Caco-2 (cell line): ENCODE data around the gene TCAP. TPM values are rescaled to one million over a fixed set of nuclear protein-coding genes. Genes with fewer than 3 reads are reported as not detected.

Experiments used
- BruUV-seq: library from RNA; stranded (reverse); fragments of 400-500 nt; replicated peaks from 2 replicates; lab custom pipeline; 2021; lab: Mats Ljungman, UMichigan
- CTCF ChIA-PET: fragments of 300-600 bp; sonication (Branson Sonifier 250); formaldehyde crosslinking; loops from one replicate; lab custom pipeline; 2022; ENCODE audit warnings: antibody characterized with exemption; lab: Charles Lee
- POLR2A ChIA-PET: fragments of 300-600 bp; sonication (Branson Sonifier 250); formaldehyde crosslinking; loops from one replicate; lab custom pipeline; 2022; ENCODE audit warnings: antibody characterized with exemption; lab: Charles Lee
- DNase-seq, 2 experiments: peaks; one replicate each; pipeline versions ENCODE4 v3.0.0 to v3.0.0-alpha.2; 2020 to 2022
- H3K27me3 ChIP-seq: replicated peaks from 2 replicates; pipeline ENCODE4 v1.6.0; 2011; ENCODE audit warnings: low read length; ENCODE audit not compliant: control insufficient read depth, insufficient read depth
- H3K36me3 ChIP-seq: 2 replicates; pipeline ENCODE4 v1.5.1; 2011; ENCODE audit warnings: low read length; ENCODE audit not compliant: control insufficient read depth, insufficient read depth
- H3K4me1 ChIP-seq: fragments of 250-450 bp; sonication (Bioruptor Pico); 2 replicates; pipeline ENCODE4 v1.5.1; 2020; ENCODE audit warnings: mild to moderate bottlenecking
- H3K4me3 ChIP-seq: 2 replicates; pipeline ENCODE4 v1.5.1; 2011; ENCODE audit warnings: low read depth, mild to moderate bottlenecking, control low read depth, low read length
- H3K9me3 ChIP-seq: fragments of 250-450 bp; sonication (Bioruptor Pico); 2 replicates; pipeline ENCODE4 v1.5.1; 2020; ENCODE audit warnings: mild to moderate bottlenecking, moderate library complexity
- H3K27ac Mint-ChIP-seq: one replicate; pipeline ENCODE4 v1.8.0; 2022; ENCODE audit warnings: mixed read lengths; ENCODE audit not compliant: unreplicated experiment
- H3K27me3 Mint-ChIP-seq: one replicate; pipeline ENCODE4 v1.8.0; 2022; ENCODE audit warnings: mixed read lengths; ENCODE audit not compliant: insufficient read depth, unreplicated experiment
- H3K36me3 Mint-ChIP-seq: one replicate; pipeline ENCODE4 v1.8.0; 2022; ENCODE audit warnings: mild to moderate bottlenecking, mixed read lengths; ENCODE audit not compliant: insufficient read depth, unreplicated experiment
- H3K4me1 Mint-ChIP-seq: one replicate; pipeline ENCODE4 v1.8.0; 2022; ENCODE audit warnings: low read depth, mixed read lengths; ENCODE audit not compliant: unreplicated experiment
- H3K4me3 Mint-ChIP-seq: one replicate; pipeline ENCODE4 v1.8.0; 2022; ENCODE audit warnings: mild to moderate bottlenecking, moderate library complexity, mixed read lengths; ENCODE audit not compliant: unreplicated experiment
- H3K9me3 Mint-ChIP-seq: one replicate; pipeline ENCODE4 v1.8.0; 2022; ENCODE audit warnings: mixed read lengths; ENCODE audit not compliant: unreplicated experiment
- intact Hi-C: fragments of 100-400 bp; cut with micrococcal nuclease; formaldehyde crosslinking; loops from one replicate; pipeline ENCODE4 v1.10.0; 2022; ENCODE audit not compliant: unreplicated experiment
- total RNA-seq: library from RNA; stranded (reverse); gene quantifications from 2 replicates; pipeline ENCODE4 v1.2.3, GENCODE V29; 2022
- TF ChIP-seq, protein P1 (sequence below), 2 experiments: fragments of 200-600 bp in 1 of 2; IDR thresholded peaks; 1 replicate in 1 of 2; 2 replicates in 1 of 2; pipeline versions ENCODE4 v1.5.1 to v1.8.0; 2011 to 2022; ENCODE audit warnings: antibody characterized with exemption in 1 of 2, control low read depth in 1 of 2, inconsistent platforms in 1 of 2, low read depth in 1 of 2, low read length in 1 of 2, mild to moderate bottlenecking in 1 of 2, moderate library complexity in 1 of 2; ENCODE audit not compliant: insufficient read depth in 1 of 2, severe bottlenecking in 1 of 2, unreplicated experiment in 1 of 2

TCAP gene
- total RNA-seq, 1 experiment from 2014 or later, result 1.6 TPM

DNA sequence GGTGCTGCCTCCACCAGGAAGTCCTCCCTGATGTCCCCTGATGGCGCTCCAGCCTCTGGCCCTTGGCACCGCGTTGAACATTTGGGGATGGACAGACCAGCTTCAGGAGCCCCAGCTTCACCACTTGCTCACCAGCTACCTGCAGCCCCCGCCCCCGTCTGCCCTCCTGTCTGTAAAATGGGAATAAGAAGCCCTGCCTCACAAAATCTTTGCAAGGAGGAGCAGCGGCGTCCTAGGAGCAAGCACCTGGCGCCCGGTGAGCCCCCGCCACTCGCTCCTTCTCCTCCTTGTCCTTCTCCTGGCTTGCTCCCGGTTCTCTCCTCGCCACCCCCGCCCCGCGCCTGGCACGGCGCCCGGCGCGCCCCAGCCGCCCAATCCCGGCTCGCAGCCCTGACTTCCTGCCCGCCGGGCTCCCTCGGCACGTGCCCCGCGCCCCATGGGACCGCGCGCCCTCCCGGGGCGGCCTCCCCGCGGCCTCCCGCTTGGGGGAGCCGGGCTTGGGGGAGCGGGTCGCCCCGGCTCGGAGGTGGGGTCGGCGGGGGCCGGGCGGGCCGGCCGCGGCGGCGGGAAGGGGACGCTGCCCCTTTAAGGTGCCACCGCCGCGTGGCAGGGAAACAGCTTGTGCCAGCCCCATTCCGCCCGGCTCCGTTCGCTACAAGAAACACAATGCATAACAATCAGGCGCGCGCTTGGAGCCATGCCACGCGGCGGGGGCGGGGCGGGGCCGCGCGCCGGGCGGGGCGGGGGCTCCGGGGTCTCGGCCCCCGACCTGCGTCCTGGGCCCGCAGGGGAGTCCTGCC, 47.5 kb upstream of the TCAP start:
- ChIA-PET POLR2A (no interaction called here), CTCF (interaction anchor here (1.0 to 1.6 kb wide), 3 partner anchors 70 to 363 kb away, joined by 3 to 4 read pairs (median 4); partner anchors contain the start of genes PGAP3 and PSMD3)
- Mint-ChIP-seq H3K4me1 (no peaks in the 10 kb centered on the region), H3K27ac (no peak overlapping the region), H3K9me3 (no peaks in the 10 kb centered on the region), H3K4me3 (peak overlapping the region; percentile 74), H3K36me3 (no peaks in the 10 kb centered on the region), H3K27me3 (peaks cover 22% of the 10 kb centered on the region)
- intact Hi-C loops, result no loop called here
- Histone ChIP-seq H3K9me3 (no peaks in the 10 kb centered on the region), H3K36me3 (no peaks in the 10 kb centered on the region), H3K27me3 (peaks cover 4% of the 10 kb centered on the region; the same call in 1 of the 2 replicates), H3K4me1 (0 out of 2 replicates have a peak, but pooled peaks cover 8% of the 10 kb centered on the region), H3K4me3 (peak overlapping the region; percentile 37)
- BruUV-seq, result no TSS peak
- TF ChIP-seq, protein P1, sequence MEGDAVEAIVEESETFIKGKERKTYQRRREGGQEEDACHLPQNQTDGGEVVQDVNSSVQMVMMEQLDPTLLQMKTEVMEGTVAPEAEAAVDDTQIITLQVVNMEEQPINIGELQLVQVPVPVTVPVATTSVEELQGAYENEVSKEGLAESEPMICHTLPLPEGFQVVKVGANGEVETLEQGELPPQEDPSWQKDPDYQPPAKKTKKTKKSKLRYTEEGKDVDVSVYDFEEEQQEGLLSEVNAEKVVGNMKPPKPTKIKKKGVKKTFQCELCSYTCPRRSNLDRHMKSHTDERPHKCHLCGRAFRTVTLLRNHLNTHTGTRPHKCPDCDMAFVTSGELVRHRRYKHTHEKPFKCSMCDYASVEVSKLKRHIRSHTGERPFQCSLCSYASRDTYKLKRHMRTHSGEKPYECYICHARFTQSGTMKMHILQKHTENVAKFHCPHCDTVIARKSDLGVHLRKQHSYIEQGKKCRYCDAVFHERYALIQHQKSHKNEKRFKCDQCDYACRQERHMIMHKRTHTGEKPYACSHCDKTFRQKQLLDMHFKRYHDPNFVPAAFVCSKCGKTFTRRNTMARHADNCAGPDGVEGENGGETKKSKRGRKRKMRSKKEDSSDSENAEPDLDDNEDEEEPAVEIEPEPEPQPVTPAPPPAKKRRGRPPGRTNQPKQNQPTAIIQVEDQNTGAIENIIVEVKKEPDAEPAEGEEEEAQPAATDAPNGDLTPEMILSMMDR (IDR thresholded peaks at IDR 0.05; ENCODE audit: insufficient read depth in 1 of 2, low read depth in 1 of 2, low read length in 1 of 2, severe bottlenecking in 1 of 2, unreplicated experiment in 1 of 2), result no peak
- DNase-seq, result peak in 1 of 2 experiments; percentile 46

DNA sequence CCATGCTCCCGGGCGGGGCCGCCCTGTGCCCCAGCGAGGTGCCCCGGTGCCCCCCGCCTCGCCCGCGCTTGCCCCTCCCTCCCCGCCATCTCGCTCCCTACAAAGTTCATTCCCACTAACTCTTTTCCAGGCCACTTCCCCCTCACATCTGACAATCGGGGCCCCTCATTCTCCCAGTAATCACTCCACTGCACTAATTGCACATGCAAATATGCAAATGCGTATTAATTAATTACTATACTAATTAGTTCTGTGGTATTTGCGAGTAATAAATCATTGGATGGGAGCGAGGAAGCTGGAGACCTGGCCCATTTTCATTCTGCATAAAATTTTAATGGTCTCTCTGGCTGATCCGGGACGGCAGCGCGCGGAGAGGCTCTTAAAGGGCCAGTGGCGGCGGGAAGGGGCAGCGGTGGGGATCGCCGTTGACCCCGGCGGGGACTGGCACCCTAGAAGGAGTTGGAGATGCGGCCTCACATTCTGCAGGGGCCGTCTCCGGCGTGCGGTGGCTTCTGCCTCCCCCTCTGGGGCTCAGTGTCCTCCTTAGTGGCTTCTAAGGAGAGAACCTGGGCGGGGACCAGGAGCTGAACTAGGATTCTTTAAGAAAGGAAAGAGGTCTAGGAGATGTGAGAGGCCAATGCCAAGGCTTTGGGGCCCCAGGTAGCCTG, 46.8 kb upstream of the TCAP start:
- POLR2A ChIA-PET, result no interaction called here
- DNase-seq, result no peak

More for the DNA sequence above, 46.8 kb upstream of the TCAP start:
- no peaks in the 10 kb centered on the region for H3K36me3 Mint-ChIP-seq
- peak overlapping the region; percentile 37 for H3K4me3 ChIP-seq
- BruUV-seq, result no TSS peak
- no peaks in the 10 kb centered on the region for H3K4me1 Mint-ChIP-seq
- H3K4me3 Mint-ChIP-seq, result peak overlapping the region; percentile 74
- H3K4me1 ChIP-seq, result peaks cover 9% of the 10 kb centered on the region; the same call in 1 of the 2 replicates
- peaks cover 4% of the 10 kb centered on the region; the same call in 1 of the 2 replicates for H3K27me3 ChIP-seq
- H3K36me3 ChIP-seq, result no peaks in the 10 kb centered on the region
- TF ChIP-seq, protein P1 (IDR thresholded peaks at IDR 0.05; ENCODE audit: insufficient read depth in 1 of 2, low read depth in 1 of 2, low read length in 1 of 2, severe bottlenecking in 1 of 2, unreplicated experiment in 1 of 2), result no peak
- no peaks in the 10 kb centered on the region for H3K9me3 ChIP-seq
- peaks cover 22% of the 10 kb centered on the region for H3K27me3 Mint-ChIP-seq
- no peaks in the 10 kb centered on the region for H3K9me3 Mint-ChIP-seq
- H3K27ac Mint-ChIP-seq, result no peak overlapping the region
- intact Hi-C loops, result no loop called here
- CTCF ChIA-PET, result interaction anchor here (0.6 to 1.6 kb wide), 5 partner anchors 10 to 362 kb away, joined by 3 to 4 read pairs (median 4); partner anchors contain the start of genes PGAP3 and PSMD3
